GM21526 (cell line): ENCODE data around the gene LCE3C.
"Not testable (repeated sequence)": the region's sequence is repeated elsewhere in the genome, so short reads cannot be mapped to it uniquely, and the experiment has no call there.

Experiments used
- ATAC-seq: cut with Tn5 transposase; IDR thresholded peaks from one replicate; pipeline ENCODE4 v1.9.1; 2021; ENCODE audit warnings: moderate library complexity; ENCODE audit not compliant: unreplicated experiment, low FRiP score

The LCE3C gene, protein sequence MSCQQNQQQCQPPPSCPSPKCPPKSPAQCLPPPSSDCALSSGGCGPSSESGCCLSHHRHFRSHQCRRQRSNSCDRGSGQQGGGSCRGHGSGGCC

DNA sequence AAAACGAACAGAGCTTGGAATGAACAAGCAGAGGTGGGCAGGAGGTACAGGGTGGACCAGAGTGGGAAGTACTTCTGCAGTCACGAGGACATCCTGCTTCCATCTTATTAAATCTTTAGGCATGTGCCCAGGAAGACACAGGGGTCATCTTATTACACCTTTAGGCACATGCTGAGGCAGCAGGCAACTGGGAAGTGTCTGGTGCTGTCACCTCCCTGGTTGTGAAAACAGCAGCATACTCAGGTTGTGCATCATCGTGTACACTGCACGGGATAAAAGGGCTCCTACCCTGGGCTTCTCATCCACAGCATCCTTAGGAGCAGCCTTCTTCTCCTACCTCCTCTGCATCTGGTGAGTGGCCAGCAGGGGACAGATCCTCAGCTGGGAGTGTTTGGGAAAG lies at the start of gene LCE3C:
Gene LCE3C (plus strand): TSS at position 301 of the 400 bp plus-strand sequence. CDS start 498 bp downstream, outside the sequence.
- no peak for ATAC-seq

DNA sequence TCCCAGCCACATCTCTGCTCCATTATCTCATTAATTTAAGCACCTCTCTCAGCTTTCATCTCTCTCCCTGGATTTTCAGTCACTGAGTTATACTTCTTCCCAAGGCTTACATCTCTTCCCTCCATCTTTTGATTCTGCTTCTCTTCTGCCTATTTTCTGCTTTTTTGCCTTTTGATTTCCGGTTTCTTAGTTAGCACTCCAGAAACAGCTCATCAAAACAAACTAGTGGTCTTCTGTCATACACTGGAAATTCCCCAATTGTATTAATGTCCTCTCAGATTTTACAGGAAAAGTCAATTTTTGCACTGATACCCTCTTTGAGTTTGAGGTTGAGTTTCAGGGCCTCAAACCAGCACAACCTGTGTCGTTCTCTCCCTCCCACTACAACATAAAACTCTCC lies 34.9 kb upstream of the LCE3C start:
- ATAC-seq = no peak

DNA sequence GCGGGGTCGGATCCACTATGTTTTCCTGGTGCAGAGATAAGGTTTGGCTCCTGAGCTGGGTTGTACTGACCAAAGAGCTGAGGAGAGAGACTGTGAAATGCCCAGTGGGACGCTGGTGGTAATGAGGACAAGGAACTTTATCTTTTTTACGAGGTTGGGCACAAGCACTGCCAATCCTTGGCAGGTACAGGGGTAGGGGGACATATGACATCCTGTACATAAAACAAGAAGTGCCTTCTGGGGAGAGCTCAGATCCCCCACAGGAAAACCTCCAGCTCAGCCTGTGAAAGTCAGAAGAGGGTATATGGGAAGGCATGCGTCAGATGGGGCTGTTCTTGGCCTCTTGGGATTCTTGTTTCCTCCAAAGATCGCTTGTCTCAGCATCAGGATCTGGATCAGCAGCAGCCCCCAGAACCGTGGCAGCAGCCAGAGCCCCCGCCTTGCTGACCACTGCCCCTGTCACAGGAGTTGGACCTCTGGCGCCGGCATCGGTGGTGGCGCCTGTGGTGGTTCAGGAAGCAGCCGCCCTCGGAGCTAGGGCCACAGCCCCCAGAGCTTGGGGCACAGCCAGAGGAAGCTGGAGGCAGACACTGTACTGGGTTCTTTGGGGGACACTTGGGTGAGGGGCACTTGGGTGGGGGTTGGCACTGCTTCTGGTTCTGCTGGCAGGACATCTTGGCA lies 34.4 kb upstream of the LCE3C start:
- no peak for ATAC-seq

DNA sequence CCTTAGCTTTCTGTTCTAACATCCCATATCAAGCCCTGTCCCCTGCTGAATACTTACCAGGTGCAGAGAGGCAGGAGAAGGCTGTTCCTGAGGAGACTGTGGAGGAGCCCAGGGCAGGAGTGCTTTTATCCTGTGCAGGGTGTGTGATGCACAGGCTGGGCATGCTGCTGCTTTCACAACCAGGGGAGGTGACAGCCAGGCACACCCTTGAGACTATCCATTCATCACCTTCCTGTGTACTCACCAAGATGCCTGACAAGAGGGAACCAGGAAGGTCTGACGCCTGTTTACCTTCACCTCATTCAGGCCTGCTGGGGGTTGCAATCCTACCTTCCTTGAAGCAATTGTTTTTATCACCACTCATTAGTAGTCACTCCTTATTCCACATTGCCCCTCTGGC lies 33.4 kb upstream of the LCE3C start, which contains the start of gene LCE3E:
Gene LCE3E (minus strand): TSS at position 100 of the 400 bp plus-strand sequence. CDS start 572 bp downstream, outside the sequence.
- no peak for ATAC-seq

DNA sequence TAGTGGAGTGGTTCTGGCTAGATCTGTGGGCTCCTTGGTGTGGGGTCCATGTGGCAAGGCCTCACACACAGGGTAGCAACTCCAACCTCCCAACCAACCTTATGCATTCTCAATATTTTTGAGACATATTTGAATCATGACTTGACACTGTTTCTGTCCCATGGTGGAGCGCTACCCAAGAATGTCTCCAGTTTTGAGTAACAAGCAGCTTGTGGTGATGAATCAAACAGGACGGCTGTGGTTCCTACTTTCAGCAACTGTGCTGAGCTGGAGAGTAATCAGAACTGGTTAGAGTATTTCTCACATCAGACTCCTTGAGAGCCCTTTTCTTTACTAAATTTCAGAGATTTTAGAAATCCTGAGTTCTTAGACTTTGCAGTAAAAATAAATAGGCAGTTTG lies 22.9 kb upstream of the LCE3C start:
- no peak for ATAC-seq

DNA sequence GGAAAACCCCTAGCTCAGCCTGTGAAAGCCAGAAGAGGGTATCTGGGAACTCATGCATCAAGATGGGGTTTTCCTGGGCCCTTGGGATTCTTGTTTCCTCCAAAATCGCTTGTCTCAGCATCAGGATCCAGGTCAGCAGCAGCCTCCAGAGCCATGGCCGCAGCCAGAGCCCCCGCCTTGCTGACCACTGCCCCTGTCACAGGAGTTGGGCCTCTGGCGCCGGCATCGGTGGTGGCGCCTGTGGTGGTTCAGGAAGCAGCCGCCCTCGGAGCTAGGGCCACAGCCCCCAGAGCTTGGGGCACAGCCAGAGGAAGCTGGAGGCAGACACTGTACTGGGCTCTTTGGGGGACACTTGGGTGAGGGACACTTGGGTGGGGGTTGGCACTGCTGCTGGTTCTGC lies 20.5 kb upstream of the LCE3C start:
- not testable (repeated sequence) for ATAC-seq

DNA sequence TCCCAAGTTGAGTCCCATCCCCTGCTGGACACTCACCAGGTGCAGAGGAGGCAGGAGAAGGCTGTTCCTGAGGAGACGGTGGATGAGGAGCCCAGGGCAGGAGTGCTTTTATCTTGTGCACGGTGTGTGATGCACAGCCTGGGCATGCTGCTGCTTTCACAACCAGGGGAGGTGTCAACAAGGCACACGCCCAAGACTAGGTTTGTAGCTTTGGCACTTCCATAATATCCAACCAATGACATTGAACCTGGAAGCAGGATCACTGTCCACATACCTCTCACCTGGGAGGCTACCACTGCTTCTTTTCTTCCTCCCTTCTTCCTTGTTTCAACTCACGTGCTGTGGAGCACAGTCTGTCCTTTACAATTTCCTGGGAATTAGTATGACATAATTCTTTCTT lies 19.6 kb upstream of the LCE3C start, which contains the start of gene LCE3D:
Gene LCE3D (minus strand): TSS at position 84 of the 400 bp plus-strand sequence. CDS start 580 bp downstream, outside the sequence.
- no peak for ATAC-seq

DNA sequence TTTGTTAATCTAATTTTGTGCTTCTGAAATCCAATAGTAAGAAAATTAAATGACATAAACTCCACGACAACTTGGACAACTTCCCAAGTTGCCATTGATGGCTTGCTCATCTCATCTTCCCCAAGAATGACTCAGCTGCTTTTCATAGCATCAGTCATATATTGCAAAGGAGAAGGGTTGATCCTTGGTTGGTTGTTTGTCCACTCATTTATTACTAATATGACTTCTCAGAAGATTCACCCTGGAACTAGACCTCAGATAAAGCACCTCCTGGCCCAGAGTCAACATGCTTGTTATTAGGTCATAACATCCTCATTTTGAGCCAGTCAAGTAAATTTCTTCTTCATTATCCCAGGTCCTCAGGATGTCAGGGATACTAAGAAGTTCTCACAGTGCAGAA lies 17.4 kb upstream of the LCE3C start:
- ATAC-seq = no peak

DNA sequence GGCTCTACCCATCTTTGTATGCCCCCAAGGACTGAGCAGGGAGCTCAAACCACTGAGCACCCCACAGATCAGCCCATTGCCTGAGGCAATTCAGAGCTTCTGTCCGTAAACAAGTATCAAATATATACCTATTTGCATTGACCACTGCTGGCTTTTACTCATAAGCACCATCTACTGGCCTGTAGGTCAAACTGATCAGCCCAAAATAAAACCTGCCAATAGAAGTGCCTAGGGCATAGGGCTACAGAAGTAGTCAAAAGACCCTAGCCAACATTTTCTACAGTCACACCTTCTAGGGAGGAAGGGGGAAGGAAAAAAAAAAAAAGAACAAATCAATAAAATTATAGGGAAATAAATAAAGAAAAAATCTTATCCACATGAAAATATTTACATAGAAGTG lies 14.4 kb upstream of the LCE3C start:
- ATAC-seq = no peak

DNA sequence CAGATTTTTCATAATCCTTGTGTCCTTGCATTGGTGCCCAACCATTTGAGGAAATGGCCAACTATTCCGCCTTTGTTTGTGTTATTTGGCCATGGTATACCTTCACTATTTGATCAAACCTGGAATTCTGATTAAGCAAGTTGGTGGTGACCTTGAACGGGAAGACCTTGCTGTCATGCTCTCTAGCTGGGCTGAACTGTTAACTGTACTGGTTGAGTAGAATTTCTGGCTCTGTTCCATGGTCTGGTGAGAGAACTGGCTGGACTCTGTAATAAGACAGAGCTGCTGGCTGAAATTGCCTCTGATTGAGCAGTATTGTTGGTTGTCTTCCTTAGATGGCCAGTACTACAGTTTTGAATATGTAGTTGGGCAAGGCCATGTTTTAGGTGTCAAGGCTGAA lies 3.0 kb upstream of the LCE3C start:
- no peak for ATAC-seq

DNA sequence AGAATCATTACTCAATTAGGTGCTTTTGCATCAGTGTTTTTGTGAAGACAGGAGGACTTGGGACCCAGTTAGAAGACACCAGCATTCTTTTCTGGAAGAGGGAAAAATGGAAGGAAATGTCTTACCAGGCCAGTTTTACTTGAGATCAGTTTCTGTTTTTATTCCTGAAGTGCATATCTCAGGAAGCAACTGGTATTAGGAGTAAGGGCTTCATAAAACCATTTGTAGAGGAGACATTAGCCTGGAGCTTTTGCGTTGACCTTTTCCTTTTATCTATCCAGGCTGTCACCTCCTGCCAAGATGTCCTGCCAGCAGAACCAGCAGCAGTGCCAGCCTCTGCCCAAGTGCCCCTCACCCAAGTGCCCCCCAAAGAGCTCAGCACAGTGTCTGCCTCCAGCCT lies 13.5 kb downstream of the LCE3C start, which contains the start of gene LCE3B:
Gene LCE3B (plus strand): TSS at position 301 of the 400 bp plus-strand sequence. CDS start 0 bp downstream, at position 301.
- no peak for ATAC-seq

DNA sequence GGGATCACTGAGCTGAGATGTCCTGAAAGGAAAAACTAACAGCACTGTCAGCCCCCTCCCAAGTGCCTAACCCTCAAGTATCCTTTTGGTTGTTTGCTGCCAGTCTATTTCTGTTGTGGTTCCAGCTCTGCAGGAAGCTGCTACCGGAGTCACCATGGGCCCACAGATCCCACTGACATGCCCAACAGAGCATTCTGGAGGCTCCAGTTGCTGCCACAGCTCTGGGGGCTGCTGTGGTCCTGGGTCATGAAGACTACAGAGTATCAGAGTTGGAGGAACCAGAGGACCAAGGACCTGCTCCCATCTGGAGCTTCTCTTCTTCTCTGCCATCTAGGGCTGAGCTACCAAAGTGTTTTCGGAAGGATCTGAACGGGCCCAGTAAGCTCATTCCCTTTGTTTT lies 22.0 kb downstream of the LCE3C start:
- ATAC-seq = no peak

DNA sequence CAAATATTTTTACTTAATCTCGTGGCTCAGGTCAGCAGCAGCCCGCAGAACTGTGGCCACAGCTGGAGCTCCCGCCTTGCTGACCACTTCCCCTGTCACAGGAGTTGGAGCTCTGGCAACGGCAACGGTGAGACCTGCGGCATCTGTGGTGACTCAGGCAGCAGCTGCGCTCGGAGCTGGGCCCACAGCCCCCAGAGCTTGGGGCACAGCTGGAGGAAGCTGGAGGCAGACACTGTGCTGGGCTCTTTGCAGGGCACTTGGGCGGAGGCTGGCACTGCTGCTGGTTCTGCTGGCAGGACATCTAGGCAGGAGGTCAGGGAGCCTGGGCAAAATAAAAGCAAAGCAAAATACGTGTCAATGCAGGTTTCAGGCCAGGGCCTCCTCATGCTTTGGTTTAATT lies 22.8 kb downstream of the LCE3C start, which contains the start of gene LCE3A:
Gene LCE3A (minus strand): TSS at position 301 of the 400 bp plus-strand sequence. CDS start 0 bp downstream, at position 301.
- no peak for ATAC-seq

DNA sequence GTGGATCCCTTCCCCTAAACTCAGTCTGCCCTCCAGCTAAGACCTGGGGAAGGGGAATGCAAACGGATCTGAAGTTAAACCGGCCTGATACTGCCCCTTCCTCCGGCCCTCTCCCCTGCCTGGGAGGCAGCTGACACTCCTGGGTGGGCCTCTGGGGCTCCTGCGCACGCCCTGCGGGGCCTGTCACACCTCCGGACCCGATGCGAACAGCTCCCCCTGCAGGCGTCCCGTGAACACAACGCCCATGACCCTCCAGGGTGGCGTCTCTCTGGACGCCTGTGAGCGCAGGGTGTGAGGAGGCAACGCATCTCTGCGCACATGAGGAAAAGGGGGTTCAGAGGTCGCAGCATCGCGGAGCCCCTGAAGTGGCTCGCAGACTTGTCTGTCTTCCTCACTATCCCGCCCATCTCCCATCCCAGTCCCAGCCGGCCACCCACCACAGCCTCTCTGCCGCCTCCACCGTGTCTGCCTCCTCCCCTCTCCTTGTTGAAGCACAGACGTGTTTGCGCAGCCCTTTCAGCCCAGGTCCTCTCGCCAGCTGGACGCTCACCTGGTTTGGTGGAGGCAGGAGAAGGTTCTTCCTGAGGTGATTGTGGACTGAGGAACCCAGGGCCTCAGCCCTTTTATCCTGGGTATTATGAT lies 23.3 kb downstream of the LCE3C start:
- no peak for ATAC-seq

DNA sequence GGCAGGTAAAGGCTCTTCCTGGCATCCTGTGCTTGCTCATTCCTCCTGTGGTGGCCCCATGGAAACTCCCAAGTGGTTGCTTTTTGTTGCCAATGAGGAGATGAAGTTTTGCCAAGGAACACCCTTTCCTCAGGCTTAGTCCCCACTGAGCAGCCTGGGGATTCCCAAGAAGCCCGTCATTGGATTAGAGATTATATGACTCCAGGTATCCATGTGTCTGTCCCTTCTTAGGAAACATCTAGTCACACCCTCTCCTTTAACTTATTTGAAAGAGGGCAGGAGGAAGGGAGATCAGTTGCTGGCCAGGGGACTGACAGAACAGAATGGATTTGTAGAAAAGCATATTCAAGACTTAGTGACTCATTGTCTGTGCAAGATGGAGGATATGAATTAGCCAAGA lies 26.7 kb downstream of the LCE3C start:
- no peak for ATAC-seq

DNA sequence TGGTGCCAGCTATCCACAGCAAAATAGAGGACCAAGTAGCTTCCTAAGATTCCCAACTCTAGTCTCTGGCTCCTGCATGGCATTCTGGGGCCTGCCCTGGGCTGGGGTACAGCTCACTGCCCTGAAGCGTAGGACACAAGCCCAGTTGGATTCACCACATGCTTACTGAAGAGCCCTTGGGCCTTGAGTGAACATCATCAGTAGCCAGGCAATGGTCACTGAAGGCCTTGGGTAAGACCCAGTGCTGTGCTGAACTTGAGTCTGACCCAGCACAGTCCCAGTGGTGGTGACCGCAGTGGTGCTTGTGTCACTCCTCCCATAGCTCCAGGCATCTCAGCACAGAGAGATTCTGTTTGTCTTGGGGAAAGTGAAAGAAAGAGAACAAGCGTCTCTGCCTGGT lies 30.6 kb downstream of the LCE3C start:
- ATAC-seq = no peak

DNA sequence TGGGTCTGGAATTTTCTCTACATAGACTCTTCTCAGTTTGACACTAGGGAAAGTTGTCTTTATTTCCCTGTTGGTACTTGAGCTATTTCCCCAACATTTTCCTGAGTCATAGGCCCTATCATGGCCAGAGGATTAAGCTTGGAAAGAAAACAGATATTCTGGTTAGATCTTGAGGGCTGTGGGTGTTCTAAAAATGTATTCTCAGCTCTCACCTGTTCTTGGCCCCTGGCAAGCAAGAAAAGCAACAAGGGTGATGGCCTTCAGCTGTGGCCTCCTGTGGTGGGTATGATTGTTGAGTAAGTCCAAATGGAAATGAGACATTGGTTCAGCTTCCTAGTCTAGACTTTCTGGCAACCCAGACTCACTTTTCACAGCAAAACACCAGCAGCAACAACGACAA lies 40.3 kb downstream of the LCE3C start:
- no peak for ATAC-seq

DNA sequence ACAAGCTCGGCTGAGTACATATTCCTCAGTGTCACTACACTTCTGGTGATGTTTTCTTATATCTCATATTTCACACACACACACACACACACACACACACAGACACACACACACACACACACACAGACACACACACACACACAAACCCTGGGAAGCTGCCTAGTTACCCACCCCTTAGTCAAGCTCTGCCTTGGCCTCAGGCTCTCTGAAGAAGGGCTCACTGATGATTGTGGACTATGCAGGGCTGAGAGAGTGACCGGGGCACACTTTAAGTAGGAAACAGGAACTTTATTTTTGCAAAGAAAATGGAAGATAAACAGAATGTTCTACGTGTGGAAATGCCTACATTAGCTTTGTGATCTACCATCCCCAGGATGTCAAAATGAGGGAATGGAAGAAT lies 43.9 kb downstream of the LCE3C start:
- ATAC-seq = no peak

DNA sequence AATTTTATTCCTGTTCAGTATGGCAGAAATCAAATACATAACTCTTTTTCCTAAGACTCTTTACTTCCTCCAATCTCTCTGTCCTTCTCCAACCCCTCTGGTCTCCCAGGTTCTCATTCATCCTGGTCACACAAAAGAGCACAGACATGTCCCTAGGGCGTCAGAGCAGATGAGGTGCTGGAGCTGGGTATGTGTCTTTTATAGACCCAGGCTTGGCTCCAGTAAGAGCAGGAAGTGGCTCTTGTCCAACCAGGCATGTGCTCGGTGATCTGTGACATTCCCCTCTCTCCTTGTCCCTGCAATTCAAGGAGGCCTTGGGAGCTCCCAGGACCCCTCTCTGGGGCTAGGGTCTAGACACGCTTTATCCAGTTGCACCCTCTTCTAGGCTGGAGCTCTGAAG lies 45.1 kb downstream of the LCE3C start:
- no peak for ATAC-seq

DNA sequence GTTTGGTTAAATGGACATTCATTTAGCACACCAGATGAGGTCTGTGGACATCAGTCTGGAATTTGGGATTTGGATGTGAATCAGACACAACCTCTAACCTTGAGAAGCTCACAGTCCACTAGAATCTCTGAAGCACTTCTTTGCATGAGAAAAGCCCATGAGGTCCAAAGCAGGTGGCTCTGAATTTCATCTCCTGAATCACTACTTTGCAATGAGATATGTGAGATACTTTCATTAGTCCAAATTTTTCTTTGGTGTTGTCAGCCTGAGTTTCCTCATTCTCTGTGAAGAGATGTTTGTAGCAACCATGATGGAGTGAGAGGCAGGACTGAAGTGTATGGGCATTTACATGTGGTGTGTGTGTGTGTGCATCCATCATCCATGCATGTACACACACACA lies 46.6 kb downstream of the LCE3C start:
- no peak for ATAC-seq
